ENCODE results near the gene CSRNP3. TPM values are rescaled to one million over a fixed set of nuclear protein-coding genes. Genes with fewer than 3 reads are reported as not detected.
"Not testable (repeated sequence)": the region's sequence is repeated elsewhere in the genome, so short reads cannot be mapped to it uniquely, and the experiment has no call there.

The CSRNP3 gene
- polyA plus RNA-seq, 1 donor: 11.0 TPM

DNA sequence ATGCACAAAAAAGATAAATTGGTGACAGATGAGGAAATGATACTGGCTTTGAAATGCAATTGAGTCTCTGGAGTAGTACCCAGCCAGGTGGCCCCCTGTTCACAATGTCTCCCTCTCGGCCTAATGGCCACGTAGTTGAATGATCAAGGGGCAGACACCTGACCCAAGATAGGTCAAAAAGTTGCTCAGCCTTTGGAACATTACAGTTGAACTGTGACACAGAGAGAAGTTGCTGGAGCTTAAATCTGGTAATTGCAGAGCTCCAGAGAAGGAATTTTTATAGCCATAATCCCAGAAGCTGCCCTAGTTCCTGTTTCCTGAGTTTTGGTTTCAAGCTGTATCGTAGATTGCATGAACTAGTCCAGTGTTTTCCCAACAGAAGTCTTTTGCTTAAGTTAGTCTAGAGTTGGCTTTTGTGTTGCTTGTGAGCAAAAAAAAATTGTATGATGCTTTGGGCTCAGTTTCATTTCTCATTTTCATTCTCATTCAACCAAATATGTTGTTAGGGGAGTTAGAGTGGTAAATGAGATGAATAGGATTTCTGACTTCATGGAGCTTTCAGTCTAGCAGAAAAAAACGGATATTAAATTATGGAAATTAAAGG lies 117.9 kb downstream of the CSRNP3 start:
- DNase-seq: no peak

- not testable (repeated sequence) for DNase-seq
Observed at GRCh38 chr2:165590999-165591398, 121.5 kb downstream of the CSRNP3 start.

DNA sequence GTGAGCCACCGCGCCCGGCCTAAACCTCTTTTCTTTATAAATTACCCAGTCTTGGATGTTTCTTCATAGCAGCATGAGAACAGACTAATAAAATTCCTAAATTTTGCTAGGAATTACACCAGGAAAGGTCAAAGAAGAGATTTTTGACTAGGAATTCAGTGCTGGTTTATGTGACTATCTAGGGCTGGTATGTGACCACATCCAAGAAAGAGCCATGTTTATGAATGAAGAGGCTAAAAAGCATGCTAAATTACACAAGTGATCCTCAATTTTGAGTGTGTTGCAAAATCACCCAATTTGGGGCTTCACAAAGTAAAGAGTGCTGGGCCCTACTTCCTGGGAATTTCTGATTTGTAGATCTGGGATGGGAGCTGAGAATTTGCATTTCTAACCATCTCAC lies 123.6 kb downstream of the CSRNP3 start:
- no peak for DNase-seq

GRCh38 chr2:165594231-165594934 lies 124.9 kb downstream of the CSRNP3 start:
- DNase-seq: no peak

GRCh38 chr2:165594935-165595255 lies 125.4 kb downstream of the CSRNP3 start:
- no peak for DNase-seq

DNA sequence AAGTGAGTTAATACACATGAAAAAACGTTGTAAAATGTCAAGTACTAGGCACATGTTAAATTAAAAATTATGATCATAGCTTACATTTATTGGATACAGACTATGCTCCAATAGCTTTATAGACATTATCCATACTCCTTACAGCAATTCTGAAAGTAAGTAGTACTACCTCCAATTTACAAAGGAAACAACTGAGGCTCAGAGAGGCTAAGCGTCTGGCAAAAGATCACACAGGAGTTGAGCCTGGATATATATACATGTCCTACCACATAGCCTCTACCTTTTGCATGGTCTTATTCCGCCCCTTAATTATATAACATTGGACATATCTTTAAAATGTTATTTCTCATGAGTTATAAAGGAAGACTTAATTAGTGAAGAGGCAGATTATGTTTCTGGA lies 127.3 kb downstream of the CSRNP3 start:
- DNase-seq: no peak

DNA sequence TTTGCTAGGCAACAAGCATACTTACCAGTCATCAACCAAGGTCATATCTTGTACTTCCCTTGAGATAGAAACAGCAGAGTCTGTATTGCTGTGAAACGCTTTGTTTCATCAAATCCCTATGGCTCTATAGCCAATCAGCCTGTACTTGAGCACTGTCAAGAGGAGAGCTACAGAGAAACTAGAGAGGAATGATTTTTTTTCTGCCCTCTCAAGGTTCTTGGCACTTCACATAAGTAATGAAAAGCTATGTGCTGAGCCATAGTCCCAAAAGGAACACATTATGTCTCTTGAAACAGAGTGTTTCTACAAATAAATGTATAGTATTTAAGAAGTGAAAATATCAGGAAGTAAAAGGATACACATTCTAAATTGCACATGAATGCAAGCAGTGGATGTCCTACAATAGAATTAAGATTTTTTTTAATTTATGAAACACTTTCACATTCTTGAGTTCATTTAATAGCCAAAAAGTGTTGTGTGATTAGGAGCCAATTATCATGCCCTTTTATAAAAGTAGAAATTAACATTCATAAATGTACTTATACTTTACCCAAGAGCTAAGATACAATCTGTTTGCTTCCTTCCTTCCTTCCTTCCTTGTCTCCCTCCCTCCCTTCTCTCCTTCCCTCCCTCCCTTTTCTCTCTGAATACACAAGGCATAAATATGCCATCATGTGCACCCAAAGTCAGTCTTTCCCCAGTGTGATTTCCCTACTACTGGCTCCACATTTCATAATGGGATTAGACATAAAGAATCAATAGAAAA lies 131.8 kb downstream of the CSRNP3 start:
- DNase-seq: no peak

- DNase-seq: no peak
Observed at GRCh38 chr2:165601928-165602521, 132.5 kb downstream of the CSRNP3 start.

- DNase-seq: no peak
Observed at GRCh38 chr2:165609672-165610071, 140.2 kb downstream of the CSRNP3 start.

DNA sequence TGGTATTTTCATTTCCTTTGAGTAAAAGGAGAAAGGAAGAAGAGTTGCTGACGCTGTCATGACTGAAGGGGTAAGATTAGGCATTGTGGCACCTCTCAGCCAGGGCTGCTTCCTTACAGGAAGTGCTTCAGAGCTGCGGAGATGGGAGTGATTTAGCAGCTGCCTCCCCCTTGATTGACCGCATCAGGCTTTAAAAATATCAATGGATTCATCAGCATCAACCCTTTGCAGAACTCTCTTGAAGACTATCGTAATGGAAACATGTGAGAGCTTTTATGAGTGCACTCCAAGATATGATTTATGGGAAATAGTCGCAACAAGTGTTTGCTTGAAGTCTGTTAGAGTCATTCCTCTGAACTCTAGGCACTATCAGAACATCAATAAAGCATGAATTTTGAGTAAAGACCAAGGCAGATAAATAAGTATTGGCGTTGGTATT lies 141.1 kb downstream of the CSRNP3 start:
- no peak for DNase-seq

DNA sequence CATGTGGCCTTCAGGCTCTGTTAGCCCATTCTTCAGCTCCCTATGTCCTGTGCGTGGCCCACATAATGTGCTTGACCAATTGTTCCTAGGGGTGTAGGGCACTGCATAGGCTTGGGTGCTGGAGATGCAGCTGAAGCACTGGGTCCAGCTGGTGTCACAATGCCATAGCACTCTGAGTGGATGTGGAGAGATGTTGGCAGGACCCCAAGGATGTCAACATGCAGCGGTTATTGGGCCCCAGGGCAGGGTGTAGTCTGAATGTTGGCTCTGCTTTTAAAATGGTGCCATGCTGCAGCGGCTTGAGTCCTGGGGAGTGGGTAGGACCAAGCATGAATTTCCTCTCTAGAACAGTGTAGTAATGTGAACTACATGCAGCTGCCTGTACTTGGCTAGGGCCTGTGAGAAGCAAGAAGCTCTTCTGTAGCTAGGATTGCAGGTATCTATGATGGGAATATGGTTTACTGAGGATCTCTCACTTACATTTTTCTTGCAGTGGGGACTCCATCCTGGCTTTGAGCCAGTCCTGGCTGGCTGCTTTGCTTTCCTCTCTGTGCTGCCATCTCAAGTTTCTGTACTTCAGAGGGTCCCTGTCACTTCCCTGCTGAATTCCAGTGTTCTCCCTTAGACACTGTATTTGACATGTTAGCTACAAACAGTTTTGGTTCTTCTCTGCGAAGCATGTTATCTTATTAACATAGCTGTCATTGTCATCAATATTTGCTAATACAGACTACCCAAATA lies 148.4 kb downstream of the CSRNP3 start:
- DNase-seq: no peak

DNA sequence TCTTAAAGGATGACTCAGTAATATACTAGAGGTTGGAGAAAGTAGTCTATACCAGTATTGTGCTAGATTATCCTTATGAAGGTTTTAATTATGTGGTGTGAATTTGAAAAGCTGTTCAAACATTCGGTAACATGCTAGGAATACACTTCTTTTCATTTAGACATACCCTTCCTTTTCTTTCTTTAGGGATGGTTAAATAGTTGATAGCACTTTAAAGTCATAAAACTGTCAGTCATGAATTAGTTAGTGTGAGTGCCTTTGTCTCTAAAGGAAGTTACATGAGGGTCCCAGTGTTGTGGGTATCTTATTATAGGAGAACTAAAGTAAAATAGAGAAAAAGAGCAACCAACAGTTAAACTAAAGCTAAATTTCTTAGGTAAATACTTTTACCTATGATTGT lies 149.3 kb downstream of the CSRNP3 start:
- no peak for DNase-seq

DNA sequence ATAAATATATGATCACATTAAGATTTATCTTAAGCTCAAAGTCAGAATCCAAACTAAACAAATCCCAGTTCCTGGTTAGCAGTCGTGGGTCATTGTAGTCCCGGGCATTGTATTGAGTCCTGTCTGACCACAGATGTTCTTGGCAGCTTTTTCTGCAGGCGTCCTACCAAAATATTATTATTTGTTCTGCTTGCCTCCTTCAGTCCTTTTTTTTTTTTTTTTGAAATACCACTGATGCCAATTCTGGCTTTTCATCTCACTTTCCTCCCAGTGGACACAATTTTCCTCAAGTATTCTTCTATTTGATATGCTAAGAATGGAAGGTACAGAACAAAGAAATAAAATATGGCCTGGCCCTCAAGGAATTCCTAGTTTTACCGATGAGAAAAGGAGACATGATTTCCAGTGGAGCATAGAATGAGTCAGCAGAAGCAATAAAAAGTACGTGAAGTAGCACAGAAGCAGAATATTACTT lies 151.6 kb downstream of the CSRNP3 start:
- DNase-seq: no peak

DNA sequence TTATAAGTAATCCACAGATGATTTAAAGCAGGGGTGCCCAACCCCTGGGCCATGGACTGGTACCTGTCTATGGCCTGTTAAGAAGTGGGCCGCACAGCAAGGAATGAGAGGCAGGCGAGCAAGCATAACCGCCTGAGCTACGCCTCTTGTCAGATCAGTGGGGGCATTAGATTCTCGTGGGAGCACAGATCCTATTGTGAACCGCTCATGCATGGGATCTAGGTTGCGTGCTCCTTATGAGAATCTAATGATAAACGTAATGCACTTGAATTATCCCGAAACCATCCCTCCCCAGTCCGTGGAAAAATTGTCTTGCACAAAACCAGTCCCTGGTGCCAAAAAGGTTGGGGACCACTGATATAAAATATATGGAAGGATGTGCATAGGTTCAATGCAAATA lies 153.7 kb downstream of the CSRNP3 start:
- no peak for DNase-seq

- no peak for DNase-seq
Observed at GRCh38 chr2:165623783-165624469, 154.4 kb downstream of the CSRNP3 start.

GRCh38 chr2:165624470-165624800 lies 154.9 kb downstream of the CSRNP3 start:
- no peak for DNase-seq

- no peak for DNase-seq
Observed at GRCh38 chr2:165627470-165627869, 158.0 kb downstream of the CSRNP3 start.

- DNase-seq: no peak
Observed at GRCh38 chr2:165629776-165630175, 160.3 kb downstream of the CSRNP3 start.

DNA sequence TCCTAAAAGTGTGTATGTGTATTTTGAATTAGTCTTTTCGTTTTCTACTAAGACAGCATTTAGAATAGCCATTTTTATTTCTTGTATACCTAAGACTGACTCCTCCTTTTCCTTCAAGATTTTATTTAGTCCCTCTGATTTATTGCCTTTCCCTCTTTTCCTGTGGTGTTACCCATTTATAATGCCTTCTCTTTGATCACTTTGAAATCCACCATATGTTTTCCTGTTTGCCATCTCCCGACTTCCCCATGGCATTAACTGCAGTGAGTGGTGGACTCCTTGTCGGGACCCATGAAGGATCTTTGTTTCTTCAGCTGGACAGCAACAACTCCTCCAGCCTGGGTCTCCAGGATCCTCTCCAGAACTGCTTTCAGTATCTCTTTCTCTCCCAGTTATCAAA lies 160.7 kb downstream of the CSRNP3 start:
- no peak for DNase-seq

DNA sequence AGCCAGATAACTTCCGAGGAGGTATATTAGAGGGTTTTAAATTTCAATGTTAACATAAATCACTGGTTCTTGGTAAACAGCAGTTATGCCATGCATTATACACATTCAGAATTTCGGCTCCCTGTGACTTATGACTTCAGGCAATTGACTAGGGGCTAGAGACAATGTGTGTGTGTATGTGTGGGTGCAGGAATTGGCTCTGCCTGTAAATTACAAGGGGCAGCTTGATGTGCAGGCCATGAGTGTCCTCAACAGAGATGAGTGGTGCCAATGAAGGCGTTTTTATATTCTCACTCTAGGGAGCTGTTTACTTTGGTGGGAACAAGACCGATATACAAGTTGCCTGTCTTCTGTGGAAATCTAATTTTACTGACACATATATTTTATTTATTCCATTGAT lies 161.6 kb downstream of the CSRNP3 start:
- DNase-seq: no peak

DNA sequence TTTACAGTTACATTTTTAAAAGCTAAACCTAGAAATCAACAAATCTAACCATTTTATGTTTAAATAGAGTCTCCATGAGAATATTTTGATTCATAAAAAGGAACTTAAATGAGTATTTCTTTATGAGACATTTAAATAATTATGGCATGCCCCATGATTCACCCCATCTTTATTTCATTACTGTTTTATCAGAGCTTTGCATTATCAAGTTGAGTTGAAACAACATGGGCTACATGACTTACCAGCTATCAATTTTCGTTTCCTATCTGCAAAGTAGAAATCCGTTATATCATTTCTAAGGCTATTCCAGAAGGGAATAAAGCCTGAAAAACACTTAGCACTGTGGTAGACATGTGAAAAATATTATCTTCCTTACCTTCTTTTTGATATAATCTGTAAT lies 163.1 kb downstream of the CSRNP3 start:
- DNase-seq: no peak

- no peak for DNase-seq
Observed at GRCh38 chr2:165633431-165633830, 163.9 kb downstream of the CSRNP3 start.

All from left kidney (tissue), 2 donors.